Gastroesophageal sphincter (tissue), 3 donors: ENCODE data around the gene TSSK2.

Experiments used
- CTCF ChIP-seq, 4 experiments: fragments of 200-600 bp in 2 of 4; fragments of 450-650 bp in 2 of 4; sonication (generic) in 1 of 4; IDR thresholded peaks; one replicate each; pipeline ENCODE4 v1.5.1; 2017 to 2019; ENCODE audit warnings: antibody characterized with exemption in 4 of 4, mild to moderate bottlenecking in 2 of 4, moderate library complexity in 2 of 4
- POLR2A ChIP-seq, 2 donors: fragments of 450-650 bp; IDR thresholded peaks; one replicate each; pipeline ENCODE4 v1.6.1; 2017; ENCODE audit warnings: antibody characterized with exemption in 2 of 2, mild to moderate bottlenecking in 2 of 2, moderate library complexity in 1 of 2
- POLR2AphosphoS5 ChIP-seq: sonication (generic); formaldehyde crosslinking; IDR thresholded peaks from one replicate; pipeline ENCODE4 v1.6.1; 2017; ENCODE audit warnings: antibody characterized with exemption

GRCh38 chr22:19098157-19098556 is 33.0 kb upstream of the TSSK2 start:
- no peak for TF ChIP-seq CTCF (IDR thresholded peaks at IDR 0.05)
- TF ChIP-seq POLR2AphosphoS5: no peak
- no peak for TF ChIP-seq POLR2A (IDR thresholded peaks at IDR 0.05)
